Keratinocyte (primary cell): ENCODE measurements around the gene MRPL27. TPM values are rescaled to one million over a fixed set of nuclear protein-coding genes. Genes with fewer than 3 reads are reported as not detected.

ENCODE experiments used
- DNase-seq: peaks from one replicate; pipeline ENCODE4 v3.0.0-alpha.2; 2011; ENCODE audit warnings: low read depth, missing footprints, low spot score
- FAIRE-seq: peaks from 2 replicates; lab custom pipeline; 2011; peaks lifted over from hg19 to GRCh38; lab: Jason Lieb, UNC
- H2AFZ ChIP-seq: 2 replicates; pipeline ENCODE4 v1.6.0; 2012; ENCODE audit warnings: low read length, control low read depth, inconsistent platforms; ENCODE audit not compliant: control insufficient read depth
- H3K27ac ChIP-seq: 2 replicates; pipeline ENCODE4 v1.5.1; 2011; ENCODE audit warnings: low read length; ENCODE audit not compliant: control insufficient read depth, insufficient read depth
- H3K27me3 ChIP-seq: 3 replicates; pipeline ENCODE4 v1.6.0; 2011; ENCODE audit warnings: low read length; ENCODE audit not compliant: control insufficient read depth, insufficient read depth; ENCODE audit errors: extremely low read depth
- H3K36me3 ChIP-seq, 2 experiments: 2 replicates in 1 of 2; 3 replicates in 1 of 2; pipeline ENCODE4 v1.5.1; 2011; ENCODE audit warnings: low read length in 2 of 2, mild to moderate bottlenecking in 1 of 2; ENCODE audit not compliant: control insufficient read depth in 2 of 2, insufficient read depth in 2 of 2; ENCODE audit errors: extremely low read depth in 1 of 2
- H3K4me1 ChIP-seq: 3 replicates; pipeline ENCODE4 v1.5.1; 2011; ENCODE audit warnings: low read length; ENCODE audit not compliant: control insufficient read depth, insufficient read depth; ENCODE audit errors: extremely low read depth
- H3K4me2 ChIP-seq: 3 replicates; pipeline ENCODE4 v1.6.0; 2011; ENCODE audit warnings: low read depth, low read length; ENCODE audit not compliant: control insufficient read depth, insufficient read depth; ENCODE audit errors: extremely low read depth
- H3K4me3 ChIP-seq, 3 experiments: fragments of 200-600 bp in 1 of 3; sonication (generic) in 1 of 3; 2 replicates in 2 of 3; 3 replicates in 1 of 3; pipeline ENCODE4 v1.5.1; 2011 to 2016; ENCODE audit warnings: low read length in 3 of 3, mild to moderate bottlenecking in 3 of 3, control low read depth in 2 of 3, inconsistent platforms in 1 of 3, low read depth in 1 of 3, mixed read lengths in 1 of 3, mixed run types in 1 of 3, moderate library complexity in 1 of 3; ENCODE audit not compliant: control insufficient read depth in 2 of 3, insufficient read depth in 2 of 3; ENCODE audit errors: extremely low read depth in 1 of 3
- H3K79me2 ChIP-seq: 2 replicates; pipeline ENCODE4 v1.6.0; 2012; ENCODE audit warnings: low read length; ENCODE audit not compliant: control insufficient read depth, insufficient read depth
- H3K9ac ChIP-seq: 3 replicates; pipeline ENCODE4 v1.6.0; 2011; ENCODE audit warnings: low read length; ENCODE audit not compliant: control insufficient read depth, insufficient read depth; ENCODE audit errors: extremely low read depth
- H3K9me1 ChIP-seq: 3 replicates; pipeline ENCODE4 v1.6.0; 2011; ENCODE audit warnings: low read length; ENCODE audit not compliant: control insufficient read depth, insufficient read depth; ENCODE audit errors: extremely low read depth
- H3K9me3 ChIP-seq: 2 replicates; pipeline ENCODE4 v1.5.1; 2012; ENCODE audit warnings: low read depth, low read length; ENCODE audit not compliant: control insufficient read depth
- H4K20me1 ChIP-seq: 3 replicates; pipeline ENCODE4 v1.6.0; 2011; ENCODE audit warnings: low read length; ENCODE audit not compliant: control insufficient read depth, insufficient read depth; ENCODE audit errors: extremely low read depth
- CTCF ChIP-seq, 3 experiments: IDR thresholded peaks in 1 of 3; conservative IDR thresholded peaks in 1 of 3; optimal IDR thresholded peaks in 1 of 3; 2 replicates in 2 of 3; 3 replicates in 1 of 3; pipeline versions ENCODE3 to v1.5.1; 2011; ENCODE audit warnings: low read length in 3 of 3, mild to moderate bottlenecking in 3 of 3, moderate library complexity in 2 of 3, control low read depth in 1 of 3, inconsistent platforms in 1 of 3; ENCODE audit not compliant: insufficient read depth in 2 of 3; ENCODE audit errors: extremely low read depth in 1 of 3
- EZH2 ChIP-seq: IDR thresholded peaks from one replicate; pipeline ENCODE4 v1.6.1; 2012; ENCODE audit warnings: inconsistent platforms, mild to moderate bottlenecking, low read length, moderate library complexity
- dilution Hi-C: fragments of 300-500 bp; cut with MboI; formaldehyde crosslinking; loops from one replicate; pipeline ENCODE4 v1.7.0; 2020; ENCODE audit warnings: low sequenced_read_pairs; ENCODE audit not compliant: extremely low pct_ligation_motif_present
- polyA plus RNA-seq, 5 experiments: library from polyadenylated mRNA; depleted of rRNA in 3 of 5; stranded (reverse) in 3 of 5; stranded (forward) in 1 of 5; unstranded in 1 of 5; fragments of >200 nt; gene quantifications; 1 replicate in 1 of 5; 2 replicates in 3 of 5; 3 replicates in 1 of 5; pipeline versions ENCODE4 v1.2.1 to v1.2.3, GENCODE V29; 2011 to 2012; ENCODE audit warnings: missing spikeins in 2 of 5, low read depth in 1 of 5, low replicate concordance in 1 of 5

MRPL27 gene
- polyA plus RNA-seq, 1 donor (not counting 4 experiments of a cell fraction or from before 2014, with no cell fraction given), result 123 TPM

- Histone ChIP-seq H3K4me2 (no peak overlapping the region), H4K20me1 (peaks cover 4% of the 10 kb centered on the region), H3K27ac (no peak overlapping the region), H3K9ac (no peak overlapping the region), H3K36me3 (peaks cover 26 to 47% of the 10 kb centered on the region in 2 experiments), H3K27me3 (no peaks in the 10 kb centered on the region), H3K9me1 (no peaks in the 10 kb centered on the region), H3K4me3 (no peak overlapping the region), H3K4me1 (peaks cover 16% of the 10 kb centered on the region), H3K9me3 (no peaks in the 10 kb centered on the region), H3K79me2 (peaks cover 31% of the 10 kb centered on the region), H2AFZ (no peak overlapping the region)
- dilution Hi-C loops, result no loop called here
- FAIRE-seq (no peak), DNase-seq (no peak)
- TF ChIP-seq EZH2, result no peak
- TF ChIP-seq CTCF (optimal IDR thresholded peaks at IDR 0.05 in 1 of 3, IDR thresholded peaks at IDR 0.05 in 1 of 3, conservative IDR thresholded peaks at IDR 0.05 in 1 of 3; ENCODE audit: extremely low read depth in 1 of 3, insufficient read depth in 2 of 3, low read length in 3 of 3), result no peak
Observed at GRCh38 chr17:50370052-50370451, 2.9 kb downstream of the MRPL27 start.

- dilution Hi-C loops, result no loop called here
- H3K4me1 ChIP-seq, result peaks cover 14% of the 10 kb centered on the region
- peaks cover 29% of the 10 kb centered on the region for H3K79me2 ChIP-seq
- H3K27me3 ChIP-seq, result no peaks in the 10 kb centered on the region
- H2AFZ ChIP-seq, result no peak overlapping the region
- H4K20me1 ChIP-seq, result peaks cover 4% of the 10 kb centered on the region
- no peak overlapping the region for H3K4me2 ChIP-seq
- H3K9me3 ChIP-seq, result no peaks in the 10 kb centered on the region
- no peak for FAIRE-seq
- H3K36me3 ChIP-seq, result peaks cover 26 to 47% of the 10 kb centered on the region in 2 experiments
- no peaks in the 10 kb centered on the region for H3K9me1 ChIP-seq
- H3K27ac ChIP-seq, result no peak overlapping the region
- H3K9ac ChIP-seq, result no peak overlapping the region
- no peak for DNase-seq
- TF ChIP-seq EZH2 (no peak), CTCF (optimal IDR thresholded peaks at IDR 0.05 in 1 of 3, IDR thresholded peaks at IDR 0.05 in 1 of 3, conservative IDR thresholded peaks at IDR 0.05 in 1 of 3; ENCODE audit: extremely low read depth in 1 of 3, insufficient read depth in 2 of 3, low read length in 3 of 3) (no peak)
- H3K4me3 ChIP-seq, result no peak overlapping the region
Observed at GRCh38 chr17:50367401-50367800, 5.6 kb downstream of the MRPL27 start.
